ENCODE data around the gene CCHCR1. TPM values are rescaled to one million over a fixed set of nuclear protein-coding genes. Genes with fewer than 3 reads are reported as not detected.

CCHCR1 gene
- total and polyA plus RNA-seq, 4 donors = 3.1 to 9.9 (median 6.2) TPM

- TF ChIP-seq CTCF (IDR thresholded peaks at IDR 0.05; ENCODE audit: low read depth, low read length, missing input control) = no peak
- no peak for TF ChIP-seq MAX (IDR thresholded peaks at IDR 0.05)
Observed at GRCh38 chr6:31113861-31114540, 43.6 kb downstream of the CCHCR1 start (continued).

GRCh38 chr6:31112478-31112877 lies 45.1 kb downstream of the CCHCR1 start, which contains the start of gene C6orf15:
Gene C6orf15, minus strand, starts transcription at chr6:31112575. Its CDS starts 20 bp downstream, at chr6:31112555.
- Histone ChIP-seq H3K4me3 (ENCODE audit: low read depth in 1 of 3, low read length in 3 of 3) (no peak within 1 kb of the TSS), H3K27me3 (ENCODE audit: control insufficient read depth in 4 of 4, insufficient read depth in 4 of 4, low read length in 3 of 4) (peaks cover 0 to 2% (median 0%) of the 10 kb centered on the region in 4 donors), H3K4me1 (ENCODE audit: control insufficient read depth in 4 of 4, insufficient read depth in 4 of 4, low read length in 3 of 4) (no peaks in the 10 kb centered on the region), H3K9ac (ENCODE audit: low read depth in 1 of 2, low read length in 2 of 2) (no peak within 1 kb of the TSS), H3K36me3 (ENCODE audit: control insufficient read depth in 4 of 4, insufficient read depth in 3 of 4, low read depth in 1 of 4, low read length in 3 of 4) (no peaks in the 10 kb centered on the region), H3K27ac (ENCODE audit: low read depth in 1 of 2, low read length in 2 of 2) (no peak within 1 kb of the TSS), H3K9me3 (ENCODE audit: control insufficient read depth in 4 of 4, low read length in 3 of 4) (no peaks in the 10 kb centered on the region)
- TF ChIP-seq RAD21 (IDR thresholded peaks at IDR 0.05) (no peak), ATF3 (IDR thresholded peaks at IDR 0.05) (no peak), FOXA1 (IDR thresholded peaks at IDR 0.05) (no peak), RXRA (IDR thresholded peaks at IDR 0.05) (no peak)
- WGBS = 89% methylated on average over 5 of the region's 5 CpGs
- no peak for DNase-seq (ENCODE audit: low spot score)

GRCh38 chr6:31111712-31112111 lies 45.9 kb downstream of the CCHCR1 start:
- no peak for DNase-seq (ENCODE audit: low spot score)
- Histone ChIP-seq H3K4me3 (ENCODE audit: low read depth in 1 of 3, low read length in 3 of 3) (no peak overlapping the region), H3K27ac (ENCODE audit: low read depth in 1 of 2, low read length in 2 of 2) (no peak overlapping the region), H3K27me3 (ENCODE audit: control insufficient read depth in 4 of 4, insufficient read depth in 4 of 4, low read length in 3 of 4) (peaks cover 0 to 2% (median 0%) of the 10 kb centered on the region in 4 donors), H3K9ac (ENCODE audit: low read depth in 1 of 2, low read length in 2 of 2) (no peak overlapping the region), H3K9me3 (ENCODE audit: control insufficient read depth in 4 of 4, low read length in 3 of 4) (no peaks in the 10 kb centered on the region), H3K36me3 (ENCODE audit: control insufficient read depth in 4 of 4, insufficient read depth in 3 of 4, low read depth in 1 of 4, low read length in 3 of 4) (no peaks in the 10 kb centered on the region), H3K4me1 (ENCODE audit: control insufficient read depth in 4 of 4, insufficient read depth in 4 of 4, low read length in 3 of 4) (no peaks in the 10 kb centered on the region)
- no peak for TF ChIP-seq RAD21 (IDR thresholded peaks at IDR 0.05)
- TF ChIP-seq GABPA (IDR thresholded peaks at IDR 0.05 in 1 of 2, conservative IDR thresholded peaks at IDR 0.05 in 1 of 2) = no peak
- TF ChIP-seq NR2F2 (IDR thresholded peaks at IDR 0.05) = no peak
- no peak for TF ChIP-seq FOXA1 (IDR thresholded peaks at IDR 0.05)
- no peak for TF ChIP-seq JUND (IDR thresholded peaks at IDR 0.05)
- no peak for TF ChIP-seq EGR1 (IDR thresholded peaks at IDR 0.05; ENCODE audit: low read depth in 2 of 2)
- TF ChIP-seq YY1 (IDR thresholded peaks at IDR 0.05) = no peak
- no peak for TF ChIP-seq FOXA2 (IDR thresholded peaks at IDR 0.05)
- TF ChIP-seq REST (IDR thresholded peaks at IDR 0.05) = no peak
- no peak for TF ChIP-seq HNF4G (IDR thresholded peaks at IDR 0.05)
- no peak for TF ChIP-seq TAF1 (conservative IDR thresholded peaks at IDR 0.05)
- no peak for TF ChIP-seq MAX (IDR thresholded peaks at IDR 0.05)
- TF ChIP-seq CTCF (IDR thresholded peaks at IDR 0.05; ENCODE audit: low read depth, low read length, missing input control) = no peak
- 87% methylated on average over 13 of the region's 13 CpGs for WGBS
